Liver (tissue), 9 donors: ENCODE results near the gene SLA2. TPM values are rescaled to one million over a fixed set of nuclear protein-coding genes. Genes with fewer than 3 reads are reported as not detected.

Experiments used
- DNase-seq: peaks from one replicate; pipeline ENCODE4 v3.0.0-alpha.2; 2017; ENCODE audit warnings: low spot score
- H3K27ac ChIP-seq, 2 donors: one replicate each; pipeline ENCODE4 v1.7.0; 2013; ENCODE audit warnings: inconsistent platforms in 2 of 2, low read length in 2 of 2, control low read depth in 1 of 2, low read depth in 1 of 2, mild to moderate bottlenecking in 1 of 2
- H3K27me3 ChIP-seq, 4 donors: one replicate each; pipeline versions ENCODE4 v1.6.1 to v1.7.0; 2013; ENCODE audit warnings: low read length in 3 of 4, inconsistent platforms in 1 of 4, mild to moderate bottlenecking in 1 of 4, moderate library complexity in 1 of 4; ENCODE audit not compliant: control insufficient read depth in 4 of 4, insufficient read depth in 4 of 4
- H3K36me3 ChIP-seq, 4 donors: one replicate each; pipeline versions ENCODE4 v1.6.1 to v1.7.0; 2013; ENCODE audit warnings: low read length in 3 of 4, mild to moderate bottlenecking in 3 of 4, low read depth in 1 of 4, moderate library complexity in 1 of 4; ENCODE audit not compliant: control insufficient read depth in 4 of 4, insufficient read depth in 3 of 4
- H3K4me1 ChIP-seq, 4 donors: one replicate each; pipeline versions ENCODE4 v1.6.1 to v1.7.0; 2013; ENCODE audit warnings: low read length in 3 of 4, mild to moderate bottlenecking in 3 of 4, moderate library complexity in 1 of 4; ENCODE audit not compliant: control insufficient read depth in 4 of 4, insufficient read depth in 4 of 4
- H3K4me3 ChIP-seq, 3 donors: one replicate each; pipeline versions ENCODE4 v1.6.1 to v1.7.0; 2013; ENCODE audit warnings: low read length in 3 of 3, control low read depth in 1 of 3, low read depth in 1 of 3, mild to moderate bottlenecking in 1 of 3
- H3K9ac ChIP-seq, 2 donors: one replicate each; pipeline ENCODE4 v1.7.0; 2013; ENCODE audit warnings: low read length in 2 of 2, mild to moderate bottlenecking in 2 of 2, moderate library complexity in 2 of 2, control low read depth in 1 of 2, low read depth in 1 of 2
- H3K9me3 ChIP-seq, 4 donors: one replicate each; pipeline versions ENCODE4 v1.6.1 to v1.7.0; 2013; ENCODE audit warnings: low read length in 3 of 4; ENCODE audit not compliant: control insufficient read depth in 4 of 4
- ATF3 ChIP-seq: IDR thresholded peaks from 2 replicates; pipeline ENCODE4 v1.6.1; 2016; ENCODE audit warnings: antibody characterized with exemption
- CTCF ChIP-seq: fragments of 150-350 bp; IDR thresholded peaks from 2 replicates; pipeline ENCODE4 v1.5.1; 2017; ENCODE audit warnings: improper control_type of control experiment, low read depth, low read length; ENCODE audit not compliant: missing input control
- EGR1 ChIP-seq, 2 donors: IDR thresholded peaks; 2 replicates each; pipeline ENCODE4 v1.6.1; 2016 to 2018; ENCODE audit warnings: antibody characterized with exemption in 2 of 2, low read depth in 2 of 2
- FOXA1 ChIP-seq: IDR thresholded peaks from 2 replicates; pipeline ENCODE4 v1.6.1; 2016; ENCODE audit warnings: antibody characterized with exemption
- FOXA2 ChIP-seq: IDR thresholded peaks from 2 replicates; pipeline ENCODE4 v1.6.1; 2016; ENCODE audit warnings: antibody characterized with exemption
- GABPA ChIP-seq, 2 donors: IDR thresholded peaks in 1 of 2; conservative IDR thresholded peaks in 1 of 2; 2 replicates each; pipeline ENCODE4 v1.6.1; 2016; ENCODE audit warnings: antibody characterized with exemption in 2 of 2, mild to moderate bottlenecking in 1 of 2, moderate library complexity in 1 of 2
- HNF4A ChIP-seq, 2 donors: conservative IDR thresholded peaks; 2 replicates each; pipeline ENCODE4 v1.6.1; 2016; ENCODE audit warnings: antibody characterized with exemption in 2 of 2, mild to moderate bottlenecking in 2 of 2
- HNF4G ChIP-seq: IDR thresholded peaks from 2 replicates; pipeline ENCODE4 v1.6.1; 2016; ENCODE audit warnings: antibody characterized with exemption
- JUND ChIP-seq, 2 donors: IDR thresholded peaks; 2 replicates each; pipeline ENCODE4 v1.6.1; 2016; ENCODE audit warnings: antibody characterized with exemption in 2 of 2
- MAX ChIP-seq: IDR thresholded peaks from 2 replicates; pipeline ENCODE4 v1.6.1; 2016; ENCODE audit warnings: antibody characterized with exemption
- NR2F2 ChIP-seq: IDR thresholded peaks from 2 replicates; pipeline ENCODE4 v1.6.1; 2016; ENCODE audit warnings: antibody characterized with exemption
- RAD21 ChIP-seq, 2 donors: IDR thresholded peaks; 2 replicates each; pipeline ENCODE4 v1.6.1; 2016; ENCODE audit warnings: antibody characterized with exemption in 2 of 2, mild to moderate bottlenecking in 2 of 2
- RXRA ChIP-seq, 2 donors: IDR thresholded peaks; 2 replicates each; pipeline ENCODE4 v1.6.1; 2017 to 2018; ENCODE audit warnings: antibody characterized with exemption in 2 of 2, mild to moderate bottlenecking in 1 of 2
- SP1 ChIP-seq: IDR thresholded peaks from 2 replicates; pipeline ENCODE4 v1.6.1; 2018; ENCODE audit warnings: antibody characterized with exemption, mild to moderate bottlenecking
- TAF1 ChIP-seq: conservative IDR thresholded peaks from 2 replicates; pipeline ENCODE4 v1.6.1; 2016; ENCODE audit warnings: antibody characterized with exemption, mild to moderate bottlenecking
- YY1 ChIP-seq: IDR thresholded peaks from 2 replicates; pipeline ENCODE4 v1.6.1; 2016; ENCODE audit warnings: antibody characterized with exemption, mild to moderate bottlenecking
- ZBTB33 ChIP-seq: IDR thresholded peaks from 2 replicates; pipeline ENCODE4 v1.6.1; 2016; ENCODE audit warnings: antibody characterized with exemption
- WGBS: extraction: QIAGEN DNeasy Blood & Tissue Kit; methylation state at CpG from one replicate; pipeline ENCODE4 v1.1.7; 2013; 5-methylcytosine and 5-hydroxymethylcytosine counted together
- polyA plus RNA-seq, 2 donors: library from polyadenylated mRNA; stranded (reverse) in 1 of 2; unstranded in 1 of 2; fragments of 200-250 nt in 1 of 2; fragments of >200 nt in 1 of 2; fragmentation: Nextera tagmentation in 1 of 2; extraction: Ambion mirVana in 1 of 2; gene quantifications; one replicate each; pipeline versions ENCODE4 v1.2.1 to v1.2.3, GENCODE V29; 2013 to 2015
- total RNA-seq, 2 donors: library from RNA; depleted of rRNA; stranded (reverse); fragments of >200 nt; gene quantifications; one replicate each; pipeline ENCODE4 v1.2.3, GENCODE V29; 2014
- TF ChIP-seq, protein P1 (sequence below): IDR thresholded peaks from 2 replicates; pipeline ENCODE4 v1.6.1; 2016; ENCODE audit warnings: antibody characterized with exemption, mild to moderate bottlenecking
- donor health status: healthy.
- donor health status: healthy.
- donor health status: healthy.
- donor health status: healthy.
- donor health status: healthy.

Gene SLA2
- total and polyA plus RNA-seq, 4 donors: 0.18 to 1.6 (median 0.41) TPM

- Histone ChIP-seq H3K27ac (peak within 1 kb of the TSS; percentile 87 to 91), H3K36me3 (peaks cover 5 to 18% (median 10%) of the 10 kb centered on the region in 4 donors), H3K9ac (peak within 1 kb of the TSS; percentile 75 to 86), H3K4me1 (peaks cover 0 to 24% (median 17%) of the 10 kb centered on the region in 4 donors), H3K27me3 (no peaks in the 10 kb centered on the region), H3K9me3 (no peaks in the 10 kb centered on the region), H3K4me3 (peak within 1 kb of the TSS; percentile 96 to 100 (median 97))
- WGBS: under 1% methylated on average over 90 of the region's 90 CpGs
- DNase-seq: peak; percentile 99
- TF ChIP-seq RAD21 (IDR thresholded peaks at IDR 0.05) (peak; percentile 79 to 86), RXRA (IDR thresholded peaks at IDR 0.05) (peak in 1 of 2 donors; percentile 38), MAX (peak; percentile 68), SP1 (peak; percentile 83), EGR1 (IDR thresholded peaks at IDR 0.05; ENCODE audit: low read depth in 2 of 2) (peak in 1 of 2 donors; percentile 60), CTCF (peak; percentile 95), NR2F2 (no peak), HNF4A (conservative IDR thresholded peaks at IDR 0.05) (peak; percentile 10 to 32), ZBTB33 (peak; percentile 90), FOXA2 (peak; percentile 27), YY1 (peak; percentile 90), ATF3 (no peak), HNF4G (no peak), TAF1 (peak; percentile 94), JUND (IDR thresholded peaks at IDR 0.05) (peak in 1 of 2 donors; percentile 71), FOXA1 (peak; percentile 50), GABPA (IDR thresholded peaks at IDR 0.05 in 1 of 2, conservative IDR thresholded peaks at IDR 0.05 in 1 of 2) (peak; percentile 84 to 97)
- TF ChIP-seq, protein P1, sequence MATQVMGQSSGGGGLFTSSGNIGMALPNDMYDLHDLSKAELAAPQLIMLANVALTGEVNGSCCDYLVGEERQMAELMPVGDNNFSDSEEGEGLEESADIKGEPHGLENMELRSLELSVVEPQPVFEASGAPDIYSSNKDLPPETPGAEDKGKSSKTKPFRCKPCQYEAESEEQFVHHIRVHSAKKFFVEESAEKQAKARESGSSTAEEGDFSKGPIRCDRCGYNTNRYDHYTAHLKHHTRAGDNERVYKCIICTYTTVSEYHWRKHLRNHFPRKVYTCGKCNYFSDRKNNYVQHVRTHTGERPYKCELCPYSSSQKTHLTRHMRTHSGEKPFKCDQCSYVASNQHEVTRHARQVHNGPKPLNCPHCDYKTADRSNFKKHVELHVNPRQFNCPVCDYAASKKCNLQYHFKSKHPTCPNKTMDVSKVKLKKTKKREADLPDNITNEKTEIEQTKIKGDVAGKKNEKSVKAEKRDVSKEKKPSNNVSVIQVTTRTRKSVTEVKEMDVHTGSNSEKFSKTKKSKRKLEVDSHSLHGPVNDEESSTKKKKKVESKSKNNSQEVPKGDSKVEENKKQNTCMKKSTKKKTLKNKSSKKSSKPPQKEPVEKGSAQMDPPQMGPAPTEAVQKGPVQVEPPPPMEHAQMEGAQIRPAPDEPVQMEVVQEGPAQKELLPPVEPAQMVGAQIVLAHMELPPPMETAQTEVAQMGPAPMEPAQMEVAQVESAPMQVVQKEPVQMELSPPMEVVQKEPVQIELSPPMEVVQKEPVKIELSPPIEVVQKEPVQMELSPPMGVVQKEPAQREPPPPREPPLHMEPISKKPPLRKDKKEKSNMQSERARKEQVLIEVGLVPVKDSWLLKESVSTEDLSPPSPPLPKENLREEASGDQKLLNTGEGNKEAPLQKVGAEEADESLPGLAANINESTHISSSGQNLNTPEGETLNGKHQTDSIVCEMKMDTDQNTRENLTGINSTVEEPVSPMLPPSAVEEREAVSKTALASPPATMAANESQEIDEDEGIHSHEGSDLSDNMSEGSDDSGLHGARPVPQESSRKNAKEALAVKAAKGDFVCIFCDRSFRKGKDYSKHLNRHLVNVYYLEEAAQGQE: peak; percentile 53
These were observed 40.4 kb downstream of the SLA2 start, which contains the start of gene RAB5IF for GRCh38 chr20:36605399-36606157. RAB5IF (plus strand) TSS chr20:36605779; CDS start chr20:36605952, 173 bp downstream.
